ACHN (cell line): ENCODE data around the gene ZNF37A.
"Not testable (repeated sequence)": the region's sequence is repeated elsewhere in the genome, so short reads cannot be mapped to it uniquely, and the experiment has no call there.

Source experiments
- DNase-seq: peaks from one replicate; pipeline ENCODE4 v3.0.0-alpha.2; 2015
- in situ Hi-C: cut with HindIII; loops from 2 replicates; pipeline ENCODE4 v1.10.0; 2017; ENCODE audit warnings: low sequenced_read_pairs, low pct_ligation_motif_present, low pct_unique_long_range_greater_than_20kb

Gene ZNF37A

GRCh38 chr10:38143587-38143986 is 49.5 kb downstream of the ZNF37A start:
- in situ Hi-C loops: no loop called here
- DNase-seq: no peak

GRCh38 chr10:38146579-38147333 is 52.6 kb downstream of the ZNF37A start:
- DNase-seq: no peak
- in situ Hi-C loops: no loop called here

- in situ Hi-C loops: no loop called here
- DNase-seq: no peak
These were observed 53.5 kb downstream of the ZNF37A start for GRCh38 chr10:38147686-38148085.

GRCh38 chr10:38150891-38151463 is 56.8 kb downstream of the ZNF37A start:
- in situ Hi-C loops, DNase-seq: not testable (repeated sequence)

GRCh38 chr10:38156416-38157269 is 62.5 kb downstream of the ZNF37A start:
- DNase-seq: no peak
- in situ Hi-C loops: no loop called here

GRCh38 chr10:38157270-38157685 is 63.1 kb downstream of the ZNF37A start:
- in situ Hi-C loops: no loop called here
- no peak for DNase-seq

- no peak for DNase-seq
- in situ Hi-C loops: no loop called here
These were observed 64.9 kb downstream of the ZNF37A start for GRCh38 chr10:38159004-38159403.

GRCh38 chr10:38163617-38164016 is 69.5 kb downstream of the ZNF37A start:
- in situ Hi-C loops: no loop called here
- no peak for DNase-seq

GRCh38 chr10:38174336-38174735 is 80.2 kb downstream of the ZNF37A start:
- in situ Hi-C loops: no loop called here
- no peak for DNase-seq

GRCh38 chr10:38184477-38184876 is 90.3 kb downstream of the ZNF37A start:
- in situ Hi-C loops: no loop called here
- no peak for DNase-seq
